ENCODE measurements around the gene ZBTB21. TPM values are rescaled to one million over a fixed set of nuclear protein-coding genes. Genes with fewer than 3 reads are reported as not detected.

Gene ZBTB21
- total RNA-seq, 3 donors from 2014 or later = 15.2 to 18.1 (median 16.1) TPM

DNA sequence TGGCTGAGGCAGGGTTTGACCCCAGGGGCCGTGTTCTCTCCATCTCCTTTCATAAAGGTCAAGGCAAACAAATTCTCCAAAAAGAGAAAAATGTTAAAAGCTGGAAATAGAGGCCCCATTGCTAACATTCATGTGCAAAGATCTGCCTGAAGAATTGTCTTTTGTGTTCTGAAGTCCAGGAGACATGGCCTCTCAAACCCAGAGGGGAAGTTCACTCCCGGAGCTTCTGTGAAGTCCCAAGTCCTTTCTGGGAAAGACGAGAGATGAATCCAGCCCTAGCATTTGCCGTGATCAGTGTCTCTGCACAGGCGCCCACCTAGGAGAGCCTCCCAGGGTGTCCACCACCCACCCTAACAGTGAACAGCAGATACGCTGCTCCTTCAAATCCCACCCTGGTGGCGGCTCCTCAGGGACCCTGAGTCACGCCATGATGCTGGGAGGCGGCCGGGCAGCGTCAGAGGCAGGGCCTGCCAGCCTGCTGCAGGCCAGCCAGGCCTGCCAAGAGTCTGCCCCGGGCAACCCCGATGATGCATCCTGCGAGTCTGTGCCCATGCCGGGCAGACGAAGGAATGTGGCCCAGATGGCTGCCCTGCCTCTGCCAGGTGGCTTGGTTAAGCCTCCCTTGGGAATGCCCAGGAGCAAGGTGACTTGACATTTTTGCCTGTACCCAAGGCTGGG, 51.1 kb downstream of the ZBTB21 start:
- peak; percentile 74 to 82 for DNase-seq (ENCODE audit: low spot score in 2 of 2)
- H3K27me3 ChIP-seq = no peaks in the 10 kb centered on the region
- H3K4me1 ChIP-seq = peaks cover 5 to 16% of the 10 kb centered on the region in 2 donors
- H3K27ac ChIP-seq = peak overlapping the region; percentile 60 to 61
- H3K36me3 ChIP-seq = no peaks in the 10 kb centered on the region
- H3K9me3 ChIP-seq = no peaks in the 10 kb centered on the region
- no peak overlapping the region for H3K4me3 ChIP-seq
- TF ChIP-seq POLR2AphosphoS5 (IDR thresholded peaks at IDR 0.05) (peak in 1 of 3 donors; percentile 22), POLR2A (IDR thresholded peaks at IDR 0.05) (no peak)
- intact Hi-C loops (cut with DNase I; ENCODE audit: low total_unique reads) = no loop called here

DNA sequence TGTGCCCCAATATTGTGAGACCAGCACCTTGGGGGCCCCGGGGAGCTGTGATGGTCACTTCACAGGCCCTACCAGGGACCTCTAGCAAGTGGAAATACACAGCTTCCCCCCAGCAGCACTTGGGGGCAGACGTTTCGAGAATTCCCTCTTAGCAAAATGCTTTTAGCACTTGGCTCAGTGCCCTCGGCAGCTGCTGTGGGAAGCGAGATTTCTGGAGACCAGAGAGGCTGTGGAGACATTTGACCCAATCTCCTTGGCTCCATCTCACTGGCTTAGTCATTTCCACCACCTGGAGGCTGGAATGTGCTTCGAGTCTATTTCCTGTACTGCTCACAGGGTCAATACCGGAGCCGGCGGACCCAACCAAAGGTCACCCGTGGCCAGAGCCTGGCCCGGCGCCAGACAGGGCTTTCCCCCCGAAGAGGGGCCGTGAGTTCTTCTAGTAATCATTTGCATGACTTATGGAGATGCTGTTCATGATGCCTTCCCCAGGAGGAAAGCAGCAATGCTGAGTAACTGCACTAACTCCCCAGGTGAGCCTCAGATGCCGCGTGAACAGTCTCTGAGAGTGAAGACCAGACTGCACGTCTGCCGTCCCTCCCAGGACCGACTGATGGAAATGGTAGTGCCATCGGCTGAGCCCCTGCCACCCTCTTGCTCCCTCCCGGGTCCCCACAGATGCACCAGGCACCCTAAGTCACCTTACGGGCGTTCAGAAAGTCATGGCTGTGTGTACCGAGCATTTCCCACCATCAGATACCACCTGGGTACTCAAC, 52.0 kb downstream of the ZBTB21 start:
- intact Hi-C loops (cut with DNase I; ENCODE audit: low total_unique reads) = no loop called here
- peak overlapping the region; percentile 60 to 62 for H3K27ac ChIP-seq
- no peaks in the 10 kb centered on the region for H3K36me3 ChIP-seq
- H3K4me3 ChIP-seq = peak overlapping the region in 1 of 3 donors; percentile 39
- TF ChIP-seq POLR2AphosphoS5 (IDR thresholded peaks at IDR 0.05) (peak in 1 of 3 donors; percentile 17), POLR2A (IDR thresholded peaks at IDR 0.05) (no peak)
- TF ChIP-seq, protein P1, sequence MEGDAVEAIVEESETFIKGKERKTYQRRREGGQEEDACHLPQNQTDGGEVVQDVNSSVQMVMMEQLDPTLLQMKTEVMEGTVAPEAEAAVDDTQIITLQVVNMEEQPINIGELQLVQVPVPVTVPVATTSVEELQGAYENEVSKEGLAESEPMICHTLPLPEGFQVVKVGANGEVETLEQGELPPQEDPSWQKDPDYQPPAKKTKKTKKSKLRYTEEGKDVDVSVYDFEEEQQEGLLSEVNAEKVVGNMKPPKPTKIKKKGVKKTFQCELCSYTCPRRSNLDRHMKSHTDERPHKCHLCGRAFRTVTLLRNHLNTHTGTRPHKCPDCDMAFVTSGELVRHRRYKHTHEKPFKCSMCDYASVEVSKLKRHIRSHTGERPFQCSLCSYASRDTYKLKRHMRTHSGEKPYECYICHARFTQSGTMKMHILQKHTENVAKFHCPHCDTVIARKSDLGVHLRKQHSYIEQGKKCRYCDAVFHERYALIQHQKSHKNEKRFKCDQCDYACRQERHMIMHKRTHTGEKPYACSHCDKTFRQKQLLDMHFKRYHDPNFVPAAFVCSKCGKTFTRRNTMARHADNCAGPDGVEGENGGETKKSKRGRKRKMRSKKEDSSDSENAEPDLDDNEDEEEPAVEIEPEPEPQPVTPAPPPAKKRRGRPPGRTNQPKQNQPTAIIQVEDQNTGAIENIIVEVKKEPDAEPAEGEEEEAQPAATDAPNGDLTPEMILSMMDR (IDR thresholded peaks at IDR 0.05) = peak; percentile 25 to 46 (median 35)
- peaks cover 6 to 16% of the 10 kb centered on the region in 2 donors for H3K4me1 ChIP-seq
- H3K27me3 ChIP-seq = no peaks in the 10 kb centered on the region
- DNase-seq (ENCODE audit: low spot score in 2 of 2) = peak; percentile 44 to 58
- no peaks in the 10 kb centered on the region for H3K9me3 ChIP-seq

DNA sequence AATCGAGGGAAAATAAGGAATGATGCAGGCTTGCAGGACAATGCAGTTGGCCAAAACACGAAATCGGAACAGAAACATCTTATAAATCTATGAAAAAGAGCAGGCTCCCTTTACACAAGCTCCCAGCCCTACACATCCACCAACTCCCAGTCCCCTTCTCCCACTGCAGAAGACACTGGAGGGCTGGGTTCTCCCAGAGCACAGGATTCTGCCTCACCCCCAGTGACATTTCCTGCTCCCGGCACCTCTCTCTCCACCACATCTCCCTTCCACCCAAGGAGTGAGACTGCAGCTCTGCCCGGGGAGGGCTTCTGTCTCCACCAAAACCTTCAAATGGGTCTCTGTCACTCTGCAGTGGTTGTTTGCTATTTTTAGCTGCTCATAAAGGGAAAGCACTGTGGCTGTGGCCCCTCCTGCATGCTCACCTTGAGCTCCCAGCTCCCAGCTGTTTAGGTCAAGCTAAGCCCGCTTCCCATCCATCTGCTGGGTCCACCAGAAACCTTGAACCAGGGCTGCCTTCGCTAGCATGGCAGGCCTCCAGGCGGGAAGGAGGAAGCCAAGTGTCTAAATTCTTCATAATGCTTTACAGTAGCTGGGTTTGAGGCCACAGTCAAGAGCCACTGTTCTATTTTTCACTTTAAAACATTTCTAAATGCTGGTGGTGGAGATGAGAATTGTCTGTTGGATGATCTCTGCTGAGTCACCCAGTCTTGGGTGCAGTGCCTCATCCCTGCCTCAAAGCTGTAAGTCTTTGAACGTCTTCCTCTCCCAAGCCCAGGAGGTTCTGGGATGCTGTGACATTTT, 53.0 kb downstream of the ZBTB21 start:
- H3K27ac ChIP-seq = peak overlapping the region; percentile 60 to 62
- H3K36me3 ChIP-seq = no peaks in the 10 kb centered on the region
- intact Hi-C loops (cut with DNase I; ENCODE audit: low total_unique reads) = no loop called here
- no peaks in the 10 kb centered on the region for H3K9me3 ChIP-seq
- H3K27me3 ChIP-seq = no peaks in the 10 kb centered on the region
- H3K4me1 ChIP-seq = peaks cover 6 to 16% of the 10 kb centered on the region in 2 donors
- no peak overlapping the region for H3K4me3 ChIP-seq
- TF ChIP-seq, protein P1 (IDR thresholded peaks at IDR 0.05) = no peak
- TF ChIP-seq POLR2AphosphoS5 (IDR thresholded peaks at IDR 0.05) (no peak), POLR2A (IDR thresholded peaks at IDR 0.05) (no peak)
- peak in 1 of 2 donors; percentile 34 for DNase-seq (ENCODE audit: low spot score in 2 of 2)

DNA sequence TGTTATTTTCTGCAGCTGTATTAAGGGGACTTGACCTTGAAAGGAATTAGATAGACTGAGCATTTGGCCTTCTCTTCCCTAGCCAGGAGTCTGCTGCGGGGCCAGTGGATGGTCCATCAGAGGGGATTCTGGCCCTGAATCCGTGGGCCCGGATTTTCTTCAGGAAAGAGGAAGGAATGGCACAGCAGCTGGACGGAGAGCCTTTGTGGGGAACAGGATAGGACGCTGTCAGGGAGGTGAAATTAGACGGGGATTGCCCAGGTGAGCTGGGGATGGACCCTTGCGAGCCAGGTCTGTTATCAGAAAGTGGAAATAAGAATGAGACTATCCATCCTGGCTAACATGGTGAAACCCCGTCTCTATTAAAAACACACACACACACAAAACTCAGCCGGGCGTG, 54.6 kb downstream of the ZBTB21 start:
- intact Hi-C loops (cut with DNase I; ENCODE audit: low total_unique reads) = no loop called here
- no peaks in the 10 kb centered on the region for H3K27me3 ChIP-seq
- peak overlapping the region in 1 of 2 donors; percentile 60 for H3K27ac ChIP-seq
- no peaks in the 10 kb centered on the region for H3K36me3 ChIP-seq
- no peak for DNase-seq (ENCODE audit: low spot score in 2 of 2)
- H3K9me3 ChIP-seq = no peaks in the 10 kb centered on the region
- H3K4me3 ChIP-seq = no peak overlapping the region
- TF ChIP-seq POLR2AphosphoS5 (IDR thresholded peaks at IDR 0.05) = no peak
- TF ChIP-seq POLR2A (IDR thresholded peaks at IDR 0.05) = no peak
- TF ChIP-seq, protein P1 (IDR thresholded peaks at IDR 0.05) = no peak
- H3K4me1 ChIP-seq = peaks cover 6 to 16% of the 10 kb centered on the region in 2 donors

DNA sequence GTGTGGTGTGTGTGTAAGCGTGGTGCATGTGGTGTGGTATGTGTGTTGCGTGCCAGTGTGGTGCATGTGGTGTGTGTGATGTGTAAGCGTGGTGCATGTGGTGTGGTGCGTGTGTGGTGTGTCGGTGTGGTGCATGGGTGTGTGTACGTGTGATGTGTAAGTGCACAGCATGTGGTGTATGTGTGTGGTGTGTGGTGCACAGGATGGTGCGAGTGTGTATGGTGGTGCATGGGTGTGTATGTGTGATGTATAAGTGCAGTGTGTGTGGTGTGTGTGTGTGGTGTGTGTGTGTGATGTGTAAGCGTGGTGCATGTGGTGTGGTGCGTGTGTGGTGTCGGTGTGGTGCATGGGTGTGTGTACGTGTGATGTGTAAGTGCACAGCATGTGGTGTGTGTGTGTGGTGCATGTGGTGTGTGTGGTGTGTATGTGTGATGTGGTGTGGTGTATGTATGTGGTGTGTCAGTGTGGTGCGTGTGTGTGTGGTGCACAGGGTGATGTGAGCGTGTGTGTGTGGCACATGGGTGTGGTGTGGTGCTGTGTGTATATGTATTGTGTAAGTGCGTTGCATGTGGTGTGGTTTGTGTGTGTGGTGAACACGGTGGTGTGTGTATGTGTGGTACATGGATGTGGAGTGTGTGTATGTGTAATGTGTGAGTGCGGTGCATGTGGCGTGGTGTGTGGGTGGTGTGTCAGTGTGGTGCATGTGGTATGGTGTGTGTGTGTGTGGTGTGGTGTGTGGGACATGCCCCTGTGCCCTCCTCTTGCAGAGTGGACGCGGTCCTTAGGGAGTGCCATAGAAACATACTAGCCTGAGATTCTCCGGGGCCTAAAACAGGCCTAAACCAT, 55.3 kb downstream of the ZBTB21 start:
- H3K4me3 ChIP-seq = no peak overlapping the region
- H3K27ac ChIP-seq = peak overlapping the region; percentile 60 to 87
- no peaks in the 10 kb centered on the region for H3K9me3 ChIP-seq
- no peak for DNase-seq (ENCODE audit: low spot score in 2 of 2)
- no peak for TF ChIP-seq POLR2AphosphoS5 (IDR thresholded peaks at IDR 0.05)
- no peak for TF ChIP-seq POLR2A (IDR thresholded peaks at IDR 0.05)
- TF ChIP-seq, protein P1 (IDR thresholded peaks at IDR 0.05) = no peak
- H3K27me3 ChIP-seq = no peaks in the 10 kb centered on the region
- peaks cover 6 to 16% of the 10 kb centered on the region in 2 donors for H3K4me1 ChIP-seq
- no peaks in the 10 kb centered on the region for H3K36me3 ChIP-seq
- intact Hi-C loops (cut with DNase I; ENCODE audit: low total_unique reads) = no loop called here
